ENCODE results near the gene EPHA3.

Gene EPHA3

DNA sequence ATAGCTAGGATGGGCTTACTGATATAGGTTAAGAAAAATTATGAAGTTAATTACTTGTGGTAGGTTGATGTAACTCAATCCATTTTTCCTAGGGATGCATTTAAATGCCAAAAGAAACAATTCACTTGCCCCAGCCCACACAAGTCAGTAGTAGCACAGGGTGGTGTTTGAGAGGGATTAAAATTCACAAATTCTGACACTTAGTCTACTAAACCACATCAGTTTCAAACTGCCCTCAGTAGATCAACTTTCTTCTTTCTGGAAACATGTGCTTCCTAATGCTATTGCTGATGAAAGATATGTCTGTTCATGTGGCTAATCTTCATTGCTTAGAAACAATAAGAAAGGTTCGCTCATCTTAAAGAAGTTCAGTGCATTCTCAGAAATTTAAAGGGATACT lies 160.6 kb downstream of the EPHA3 start:
- H3K4me3 ChIP-seq (ENCODE audit: low read depth, low read length), result no peak overlapping the region
- no peak for TF ChIP-seq MYC (IDR thresholded peaks at IDR 0.05; ENCODE audit: low read depth, low read length)
- TF ChIP-seq, protein P1, sequence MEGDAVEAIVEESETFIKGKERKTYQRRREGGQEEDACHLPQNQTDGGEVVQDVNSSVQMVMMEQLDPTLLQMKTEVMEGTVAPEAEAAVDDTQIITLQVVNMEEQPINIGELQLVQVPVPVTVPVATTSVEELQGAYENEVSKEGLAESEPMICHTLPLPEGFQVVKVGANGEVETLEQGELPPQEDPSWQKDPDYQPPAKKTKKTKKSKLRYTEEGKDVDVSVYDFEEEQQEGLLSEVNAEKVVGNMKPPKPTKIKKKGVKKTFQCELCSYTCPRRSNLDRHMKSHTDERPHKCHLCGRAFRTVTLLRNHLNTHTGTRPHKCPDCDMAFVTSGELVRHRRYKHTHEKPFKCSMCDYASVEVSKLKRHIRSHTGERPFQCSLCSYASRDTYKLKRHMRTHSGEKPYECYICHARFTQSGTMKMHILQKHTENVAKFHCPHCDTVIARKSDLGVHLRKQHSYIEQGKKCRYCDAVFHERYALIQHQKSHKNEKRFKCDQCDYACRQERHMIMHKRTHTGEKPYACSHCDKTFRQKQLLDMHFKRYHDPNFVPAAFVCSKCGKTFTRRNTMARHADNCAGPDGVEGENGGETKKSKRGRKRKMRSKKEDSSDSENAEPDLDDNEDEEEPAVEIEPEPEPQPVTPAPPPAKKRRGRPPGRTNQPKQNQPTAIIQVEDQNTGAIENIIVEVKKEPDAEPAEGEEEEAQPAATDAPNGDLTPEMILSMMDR (IDR thresholded peaks at IDR 0.05; ENCODE audit: low read depth, low read length), result no peak
- TF ChIP-seq POLR2A (IDR thresholded peaks at IDR 0.05; ENCODE audit: extremely low read depth, insufficient read length), result no peak
- TF ChIP-seq, protein P2, sequence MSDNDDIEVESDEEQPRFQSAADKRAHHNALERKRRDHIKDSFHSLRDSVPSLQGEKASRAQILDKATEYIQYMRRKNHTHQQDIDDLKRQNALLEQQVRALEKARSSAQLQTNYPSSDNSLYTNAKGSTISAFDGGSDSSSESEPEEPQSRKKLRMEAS (IDR thresholded peaks at IDR 0.05; ENCODE audit: low read depth, low read length), result no peak
- no peak for DNase-seq (ENCODE audit: low read depth)

DNA sequence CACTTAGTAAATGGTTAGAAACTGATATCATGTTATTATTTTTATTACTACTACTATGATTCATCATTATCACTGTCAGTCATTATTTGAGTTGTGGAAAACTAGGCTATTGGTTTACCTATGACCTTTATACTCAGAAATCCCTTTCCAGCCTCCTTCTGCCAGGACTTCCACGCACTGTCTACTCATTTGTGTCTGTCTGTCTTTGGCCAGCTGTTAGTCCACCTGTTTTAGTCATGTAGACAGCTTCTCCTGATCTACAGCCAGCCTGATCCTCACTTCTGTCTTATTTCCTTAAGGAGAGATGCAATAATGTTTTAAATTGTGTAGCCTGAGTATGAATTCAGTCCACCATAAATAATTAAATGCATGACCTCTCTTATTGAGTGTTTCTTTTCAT lies 162.8 kb downstream of the EPHA3 start:
- TF ChIP-seq, protein P2 (IDR thresholded peaks at IDR 0.05; ENCODE audit: low read depth, low read length), result no peak
- TF ChIP-seq POLR2A (IDR thresholded peaks at IDR 0.05; ENCODE audit: extremely low read depth, insufficient read length), result no peak
- TF ChIP-seq, protein P1 (IDR thresholded peaks at IDR 0.05; ENCODE audit: low read depth, low read length), result no peak
- H3K4me3 ChIP-seq (ENCODE audit: low read depth, low read length), result no peak overlapping the region
- no peak for DNase-seq (ENCODE audit: low read depth)

DNA sequence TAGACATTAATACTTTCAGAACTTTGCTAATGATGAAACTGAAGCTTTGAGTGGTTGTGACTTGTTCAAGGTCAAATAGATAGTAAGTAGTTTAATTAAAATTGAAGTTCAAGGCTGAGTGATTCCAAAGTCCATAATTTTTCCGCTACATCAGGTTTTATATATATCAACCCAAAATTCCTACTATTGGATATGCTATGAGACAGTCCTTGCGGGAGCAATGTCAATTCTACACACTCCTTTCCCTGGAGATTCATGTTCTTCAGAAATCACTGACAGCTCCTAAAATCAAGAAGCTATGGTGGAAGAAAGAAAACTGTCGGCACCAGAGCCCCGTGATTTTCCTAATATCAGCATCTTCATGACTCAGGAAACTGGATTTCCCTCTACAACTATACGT lies 167.6 kb downstream of the EPHA3 start:
- H3K4me3 ChIP-seq (ENCODE audit: low read depth, low read length), result no peak overlapping the region
- TF ChIP-seq MYC (IDR thresholded peaks at IDR 0.05; ENCODE audit: low read depth, low read length) (no peak), POLR2A (IDR thresholded peaks at IDR 0.05; ENCODE audit: extremely low read depth, insufficient read length) (no peak)
- TF ChIP-seq, protein P2 (IDR thresholded peaks at IDR 0.05; ENCODE audit: low read depth, low read length), result no peak
- TF ChIP-seq, protein P1 (IDR thresholded peaks at IDR 0.05; ENCODE audit: low read depth, low read length), result no peak
- no peak for DNase-seq (ENCODE audit: low read depth)

DNA sequence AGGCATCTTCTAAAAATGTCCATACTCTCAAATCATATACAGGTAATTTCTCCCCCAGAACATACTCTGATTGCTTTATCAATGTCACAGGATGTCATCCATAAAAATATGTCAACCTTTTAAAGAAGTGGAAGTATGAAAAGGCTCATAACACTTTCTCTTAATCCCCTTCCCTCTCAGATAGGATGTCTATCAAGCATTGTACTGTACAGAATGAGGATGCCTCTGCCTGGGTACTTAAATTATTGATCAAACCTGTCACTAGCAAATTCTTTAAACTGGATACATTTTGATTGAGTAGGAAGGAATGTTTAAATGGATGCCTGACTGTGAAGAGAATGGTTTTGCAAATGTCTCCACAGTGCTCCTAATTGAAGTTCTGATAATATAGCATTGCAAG lies 168.7 kb downstream of the EPHA3 start:
- H3K4me3 ChIP-seq (ENCODE audit: low read depth, low read length), result no peak overlapping the region
- TF ChIP-seq, protein P2 (IDR thresholded peaks at IDR 0.05; ENCODE audit: low read depth, low read length), result no peak
- TF ChIP-seq POLR2A (IDR thresholded peaks at IDR 0.05; ENCODE audit: extremely low read depth, insufficient read length) (no peak), MYC (IDR thresholded peaks at IDR 0.05; ENCODE audit: low read depth, low read length) (no peak)
- TF ChIP-seq, protein P1 (IDR thresholded peaks at IDR 0.05; ENCODE audit: low read depth, low read length), result no peak
- no peak for DNase-seq (ENCODE audit: low read depth)

- no peak for TF ChIP-seq MYC (IDR thresholded peaks at IDR 0.05; ENCODE audit: low read depth, low read length)
- TF ChIP-seq, protein P2 (IDR thresholded peaks at IDR 0.05; ENCODE audit: low read depth, low read length), result no peak
- TF ChIP-seq, protein P1 (IDR thresholded peaks at IDR 0.05; ENCODE audit: low read depth, low read length), result no peak
- TF ChIP-seq POLR2A (IDR thresholded peaks at IDR 0.05; ENCODE audit: extremely low read depth, insufficient read length), result no peak
- DNase-seq (ENCODE audit: low read depth), result no peak
- H3K4me3 ChIP-seq (ENCODE audit: low read depth, low read length), result no peak overlapping the region
Measured at GRCh38 chr3:89278302-89279025, 171.0 kb downstream of the EPHA3 start.
